GM19455 (cell line): ENCODE measurements around the gene SLAMF6.
"Not testable (repeated sequence)": the region's sequence is repeated elsewhere in the genome, so short reads cannot be mapped to it uniquely, and the experiment has no call there.

ENCODE experiments used
- ATAC-seq: cut with Tn5 transposase; IDR thresholded peaks from one replicate; pipeline ENCODE4 v1.9.1; 2021; ENCODE audit not compliant: unreplicated experiment

Gene SLAMF6

DNA sequence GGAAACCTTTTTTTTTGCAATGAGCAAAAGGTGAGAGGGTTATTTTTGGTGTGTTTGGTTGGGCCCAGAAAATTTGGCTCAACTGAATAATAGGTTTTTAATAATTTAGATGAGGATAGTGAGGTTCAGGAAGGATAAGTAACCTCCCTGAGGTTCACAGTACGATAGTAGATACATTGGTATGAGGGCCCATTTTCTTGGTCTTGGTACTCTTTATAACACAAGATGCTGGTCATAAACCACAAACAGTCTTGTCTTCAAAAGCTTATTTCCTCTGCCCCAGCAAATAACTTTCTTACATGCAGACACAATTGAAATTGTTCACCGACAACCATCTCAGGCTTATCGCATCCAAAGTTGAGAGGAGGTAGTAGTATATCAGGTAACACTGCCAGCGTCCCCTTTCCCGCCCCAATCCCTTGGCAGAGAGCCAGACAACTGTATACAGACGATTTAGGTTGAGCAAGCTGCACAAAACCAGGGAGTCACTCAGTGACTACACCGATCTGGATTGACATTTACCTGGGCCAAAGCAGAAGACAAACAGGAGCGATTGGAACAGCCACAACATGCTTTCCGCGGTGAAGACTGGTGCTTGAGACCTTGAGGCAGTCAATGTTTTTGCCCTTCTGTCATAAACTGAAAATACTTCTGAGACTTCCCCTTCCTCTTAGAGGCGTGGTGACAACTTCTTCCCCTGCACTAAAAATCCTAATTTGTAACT, at the start of gene SLAMF6:
Gene SLAMF6, minus strand, starts transcription at position 634 of the 724 bp plus-strand sequence. Its CDS starts 63 bp downstream, at position 571.
- no peak for ATAC-seq

- no peak for ATAC-seq
Observed at GRCh38 chr1:160570840-160571239, 47.8 kb upstream of the SLAMF6 start.

- no peak for ATAC-seq
Observed at GRCh38 chr1:160569806-160570205, 46.8 kb upstream of the SLAMF6 start.

DNA sequence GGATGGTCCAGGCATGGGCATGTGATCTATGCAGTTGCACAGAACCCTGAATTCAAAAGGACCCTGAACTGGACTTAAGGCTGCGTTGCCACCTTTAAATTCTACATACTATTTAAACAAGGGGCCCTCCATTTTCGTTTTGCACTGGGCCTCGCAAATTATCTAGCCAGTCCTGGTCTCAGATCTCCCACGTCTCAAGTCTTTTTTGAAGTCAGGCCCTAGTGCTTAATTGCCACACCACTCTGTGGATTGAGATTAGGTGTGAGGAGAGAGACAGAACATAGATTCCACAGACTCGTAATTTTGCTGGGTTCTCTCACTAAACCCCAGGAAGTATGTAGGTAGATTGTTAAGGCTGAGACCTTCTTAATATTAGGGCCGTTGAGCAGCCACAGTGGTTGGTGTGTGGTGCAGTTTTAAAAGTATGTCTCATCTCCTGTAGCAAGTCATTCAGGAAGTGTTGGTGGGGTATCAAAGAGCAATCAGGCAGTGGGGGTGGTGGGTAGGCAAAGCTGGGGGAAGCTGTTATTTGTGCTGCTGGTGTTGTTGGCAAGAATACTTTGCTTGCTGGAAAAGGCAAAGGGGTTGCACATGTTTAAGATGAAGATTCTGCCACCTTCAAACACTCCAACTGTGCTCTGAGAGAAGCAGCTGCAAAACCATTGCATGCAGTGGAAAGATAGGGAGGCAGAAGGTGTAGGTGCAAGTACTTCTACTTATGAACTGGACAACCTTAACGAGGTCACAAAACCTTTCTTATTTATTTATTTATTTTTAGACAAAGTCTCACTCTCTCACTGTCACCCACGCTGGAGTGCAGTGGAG, 45.0 kb upstream of the SLAMF6 start:
- no peak for ATAC-seq

GRCh38 chr1:160567341-160567740, 44.3 kb upstream of the SLAMF6 start:
- no peak for ATAC-seq

- no peak for ATAC-seq
Observed at GRCh38 chr1:160565564-160565963, 42.5 kb upstream of the SLAMF6 start.

DNA sequence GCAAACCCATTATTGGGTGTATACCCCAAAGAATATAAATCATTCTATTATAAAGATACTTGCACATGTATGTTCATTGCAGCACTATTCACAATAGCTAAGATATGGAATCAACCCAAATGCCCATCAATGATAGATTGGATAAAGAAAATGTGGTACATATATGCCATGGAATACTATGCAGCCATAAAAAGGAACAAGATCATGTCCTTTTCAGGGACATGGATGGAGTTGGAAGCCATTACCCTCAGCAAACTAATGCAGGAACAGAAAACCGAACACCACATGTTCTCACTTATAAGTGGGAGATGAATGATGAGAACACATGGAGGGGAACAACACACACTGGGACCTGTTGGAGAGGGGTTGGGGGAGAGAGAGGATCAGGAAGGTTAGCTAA, 40.2 kb upstream of the SLAMF6 start:
- ATAC-seq = not testable (repeated sequence)

- not testable (repeated sequence) for ATAC-seq
Observed at GRCh38 chr1:160562745-160563144, 39.7 kb upstream of the SLAMF6 start.

- no peak for ATAC-seq
Observed at GRCh38 chr1:160560806-160561205, 37.8 kb upstream of the SLAMF6 start.

DNA sequence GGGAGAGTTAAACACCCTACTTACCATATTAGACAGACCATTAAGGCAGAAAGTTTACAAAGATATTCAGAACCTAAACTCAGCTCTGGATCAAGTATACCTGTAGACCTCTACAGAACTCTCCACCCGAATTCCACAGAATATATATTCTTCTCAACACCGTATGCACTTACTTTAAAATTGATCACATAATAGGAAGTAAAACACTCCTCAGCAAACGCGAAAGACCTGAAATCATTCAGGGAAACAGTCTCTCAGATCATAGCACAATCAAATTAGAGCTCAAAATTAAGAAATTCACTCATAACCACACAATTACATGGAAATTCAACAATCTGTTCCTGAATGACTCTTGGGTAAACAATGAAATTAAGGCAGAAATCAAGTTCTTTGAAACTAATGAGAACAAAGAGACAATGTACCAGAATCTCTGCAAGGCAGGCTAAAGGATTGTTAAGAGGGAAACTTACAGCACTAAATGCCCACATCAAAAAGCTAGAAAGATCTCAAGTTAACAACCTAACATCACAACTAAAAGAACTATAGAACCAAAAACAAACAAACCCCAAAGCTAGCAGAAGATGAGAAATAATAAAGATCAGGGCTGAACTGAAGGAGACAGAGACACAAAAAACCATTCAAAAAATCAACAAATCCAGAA, 37.1 kb upstream of the SLAMF6 start:
- ATAC-seq = no peak

GRCh38 chr1:160559437-160559836, 36.4 kb upstream of the SLAMF6 start:
- not testable (repeated sequence) for ATAC-seq

- no peak for ATAC-seq
Observed at GRCh38 chr1:160558660-160559380, 35.8 kb upstream of the SLAMF6 start.

DNA sequence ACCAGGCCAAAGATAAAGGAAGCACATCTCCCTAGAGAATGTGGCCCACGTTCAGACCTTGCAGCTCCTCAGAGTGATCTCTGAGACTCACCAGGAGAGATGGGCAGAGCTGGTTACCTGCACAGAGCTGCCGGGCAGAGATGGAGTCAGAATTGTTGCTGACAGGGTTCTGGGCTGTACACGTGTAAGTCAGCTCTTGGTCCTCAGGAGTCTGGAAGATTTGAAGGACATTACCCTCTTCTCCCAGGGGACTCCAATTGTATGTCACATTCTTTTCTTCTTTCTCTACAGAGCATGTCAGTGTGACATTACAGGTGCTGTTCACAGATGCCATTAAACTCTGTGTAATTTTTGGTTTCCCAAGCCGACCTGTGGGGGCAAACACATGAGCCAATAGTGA, 30.7 kb upstream of the SLAMF6 start:
- no peak for ATAC-seq

- ATAC-seq = no peak
Observed at GRCh38 chr1:160552425-160552824, 29.4 kb upstream of the SLAMF6 start.

DNA sequence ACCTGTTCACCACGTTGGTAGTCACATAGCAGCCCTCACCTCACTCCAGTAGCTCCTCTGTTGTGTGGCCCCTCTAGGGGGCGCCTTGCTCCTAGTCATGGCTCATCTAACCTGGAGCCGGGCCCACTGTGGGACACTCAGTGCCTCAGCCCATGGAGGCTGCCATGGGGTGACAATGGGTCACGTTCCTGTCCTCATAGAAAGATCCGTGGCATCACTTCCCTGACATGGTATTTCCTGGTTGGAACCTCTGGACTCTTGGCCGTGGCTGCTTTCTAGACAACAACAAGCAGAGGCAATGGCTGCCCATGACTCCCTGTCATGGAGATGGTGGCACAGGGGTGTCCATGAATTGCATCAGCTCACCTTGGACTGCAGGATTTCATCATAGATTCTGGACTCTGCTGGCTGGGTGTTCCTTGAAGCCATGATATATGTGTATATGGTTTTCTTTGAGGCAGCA, 27.5 kb upstream of the SLAMF6 start:
- no peak for ATAC-seq

DNA sequence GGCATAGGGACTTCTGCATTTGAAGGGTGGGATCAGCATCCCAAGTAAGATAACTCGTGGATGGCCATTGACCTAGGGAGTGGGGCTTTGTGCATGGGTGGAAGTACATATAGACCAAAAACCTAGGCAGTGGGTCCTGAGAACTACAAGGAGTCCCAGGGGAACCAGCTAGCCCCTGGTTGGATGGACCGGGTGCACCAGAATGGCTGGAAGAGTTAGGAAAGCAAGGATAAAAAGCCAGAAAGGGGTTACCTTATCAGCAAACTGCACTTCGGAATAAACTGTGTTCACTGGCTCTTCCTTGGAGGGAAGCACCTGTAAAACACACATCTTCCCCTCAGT, 26.6 kb upstream of the SLAMF6 start:
- ATAC-seq = no peak

DNA sequence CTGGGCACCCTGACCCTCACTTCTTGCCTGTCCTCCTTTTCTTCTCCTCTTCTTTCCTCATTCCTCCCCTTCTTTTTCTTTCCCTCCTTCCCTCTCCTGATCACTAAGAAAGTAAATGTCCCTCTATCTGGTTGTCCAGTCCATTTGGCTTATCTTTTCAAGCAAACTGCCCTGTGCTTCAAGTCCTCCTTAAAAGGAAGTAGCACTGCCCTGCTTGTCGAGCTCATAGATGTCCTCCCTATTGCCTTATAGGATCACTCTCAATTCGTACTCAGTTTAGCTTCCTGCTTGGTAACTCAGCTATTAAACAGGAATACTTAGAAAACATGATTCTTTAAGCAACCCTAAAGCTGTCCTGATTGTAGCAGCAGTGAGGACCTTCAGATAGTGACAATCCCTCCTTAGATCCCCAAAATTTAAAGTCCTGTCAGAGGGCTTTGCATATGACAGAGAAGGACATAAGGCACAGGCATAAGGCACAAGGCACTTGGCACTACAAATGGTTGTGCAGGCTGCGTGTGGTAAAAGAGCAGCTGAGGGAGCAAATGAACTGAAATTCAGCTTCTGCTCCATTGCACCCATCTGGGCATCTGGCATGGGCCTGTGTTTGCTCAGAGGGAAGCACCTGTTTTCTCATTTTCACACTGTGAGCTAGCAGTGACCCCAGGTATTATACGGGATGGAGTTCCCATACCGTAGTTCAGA, 26.1 kb upstream of the SLAMF6 start:
- no peak for ATAC-seq

DNA sequence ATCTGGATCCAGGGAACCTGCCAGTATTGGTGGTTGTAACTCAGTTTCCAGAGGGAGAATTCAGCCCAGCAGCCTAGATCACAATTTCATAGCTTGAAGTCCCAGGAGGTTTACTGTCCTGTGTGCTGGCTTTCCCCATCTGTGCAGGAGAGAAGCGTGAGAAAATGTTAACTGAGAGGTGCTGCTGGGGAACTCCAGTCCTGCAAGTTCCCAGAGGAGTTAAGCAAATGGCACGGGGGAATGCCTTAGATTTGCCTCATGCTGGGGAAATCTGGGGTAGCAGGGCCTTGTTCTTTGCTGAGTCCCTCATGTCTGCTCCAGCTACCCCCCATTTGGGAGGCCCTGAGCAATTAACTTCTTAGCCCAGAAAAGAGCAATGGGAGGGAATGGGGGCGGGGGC, 25.1 kb upstream of the SLAMF6 start:
- ATAC-seq = no peak

- no peak for ATAC-seq
Observed at GRCh38 chr1:160547422-160547821, 24.4 kb upstream of the SLAMF6 start.

DNA sequence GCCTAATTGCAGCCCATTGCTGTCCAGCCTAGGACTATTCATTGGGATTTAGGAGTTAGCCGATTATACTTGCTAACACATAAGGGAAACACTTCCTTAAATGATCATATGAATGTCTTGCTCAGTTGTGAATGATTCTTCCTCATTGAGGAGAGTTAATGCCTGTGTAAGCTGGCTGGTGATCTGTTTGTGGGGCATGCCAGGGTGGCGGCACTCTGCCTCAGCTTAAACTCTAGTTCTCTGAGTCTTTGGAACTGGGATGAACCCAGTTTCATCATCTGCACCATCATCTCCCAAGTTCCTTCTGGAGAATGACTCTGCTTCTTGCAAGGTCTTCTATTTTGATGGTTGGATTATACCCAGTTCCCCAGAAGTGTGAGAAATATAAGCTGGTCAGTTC, 23.9 kb upstream of the SLAMF6 start:
- ATAC-seq = no peak

GRCh38 chr1:160544647-160545046, 21.6 kb upstream of the SLAMF6 start:
- no peak for ATAC-seq
